ENCODE results near the gene CACNA2D2.

The CACNA2D2 gene

DNA sequence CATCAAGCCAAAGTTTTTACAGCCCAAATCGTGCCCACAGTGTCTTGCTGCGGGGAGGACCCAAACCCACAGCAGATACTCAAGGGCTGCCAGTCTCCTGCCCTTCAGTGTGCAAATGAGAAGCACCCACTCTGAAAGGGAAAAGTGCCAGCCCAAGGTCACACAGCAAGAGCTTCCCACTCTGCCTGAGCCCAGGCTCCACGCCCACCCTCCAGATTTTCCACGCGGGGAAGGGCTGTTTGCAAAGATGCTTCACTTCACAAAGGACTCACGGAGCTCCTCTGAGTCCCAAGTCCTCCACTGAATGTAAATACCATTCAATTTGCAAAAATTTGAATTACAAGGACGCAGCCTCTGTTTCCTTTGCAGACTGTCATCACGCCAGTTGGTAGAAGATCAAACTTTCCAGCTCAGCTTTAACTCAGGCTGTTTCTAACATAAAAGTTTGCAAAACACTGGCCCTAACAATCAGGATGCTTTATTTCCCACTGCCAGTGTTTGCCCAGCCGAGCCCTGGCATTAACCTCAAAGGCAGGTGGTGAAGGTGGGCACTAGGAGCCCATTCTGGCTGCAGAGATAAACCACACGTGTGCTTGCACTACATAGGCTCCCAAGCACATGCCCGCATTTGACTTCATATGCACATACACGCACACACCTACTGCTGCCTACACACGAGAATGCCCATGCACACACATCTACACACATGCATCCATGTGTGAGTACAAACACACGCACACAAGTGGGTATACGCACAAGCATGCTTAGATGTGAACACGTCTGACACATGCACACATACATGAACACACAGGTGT lies 7.6 kb downstream of the CACNA2D2 start:
- peaks cover 12% of the 10 kb centered on the region for H3K4me1 Mint-ChIP-seq (ENCODE audit: low read depth)
- H3K4me3 Mint-ChIP-seq = no peak overlapping the region
- no peak overlapping the region for H3K27ac Mint-ChIP-seq
- H3K9me3 Mint-ChIP-seq = no peaks in the 10 kb centered on the region
- no peaks in the 10 kb centered on the region for H3K36me3 Mint-ChIP-seq (ENCODE audit: low read depth)
- DNase-seq (ENCODE audit: low spot score) = no peak
- peaks cover 12% of the 10 kb centered on the region for H3K27me3 Mint-ChIP-seq (ENCODE audit: low read depth)

GRCh38 chr3:50494126-50494525 lies 9.3 kb downstream of the CACNA2D2 start:
- no peak overlapping the region for H3K4me3 Mint-ChIP-seq
- no peaks in the 10 kb centered on the region for H3K27me3 Mint-ChIP-seq (ENCODE audit: low read depth)
- no peak overlapping the region for H3K27ac Mint-ChIP-seq
- peak; percentile 8 for DNase-seq (ENCODE audit: low spot score)
- H3K9me3 Mint-ChIP-seq = no peaks in the 10 kb centered on the region
- H3K36me3 Mint-ChIP-seq (ENCODE audit: low read depth) = no peaks in the 10 kb centered on the region
- H3K4me1 Mint-ChIP-seq (ENCODE audit: low read depth) = peaks cover 14% of the 10 kb centered on the region

DNA sequence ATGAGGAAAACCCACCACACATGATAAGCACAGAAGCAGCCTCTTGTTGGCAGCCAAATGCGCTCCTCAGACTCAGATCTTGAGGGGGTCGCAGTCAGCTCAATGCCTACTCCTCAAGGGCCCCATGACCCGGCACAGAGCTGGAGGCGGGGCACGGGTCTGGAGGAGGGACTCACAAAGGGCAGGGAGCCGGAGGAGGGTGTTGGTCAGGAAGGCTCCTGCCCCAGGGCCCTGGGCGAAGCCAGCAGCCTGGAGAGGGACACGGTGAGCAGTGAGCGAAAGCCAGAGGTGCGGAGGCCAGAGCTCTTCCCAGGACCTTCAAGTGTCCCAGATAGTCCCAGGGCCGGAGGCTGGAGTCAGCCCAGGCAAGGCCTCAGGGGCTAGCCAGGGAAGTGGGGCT lies 9.8 kb downstream of the CACNA2D2 start:
- no peak for DNase-seq (ENCODE audit: low spot score)
- peaks cover 14% of the 10 kb centered on the region for H3K4me1 Mint-ChIP-seq (ENCODE audit: low read depth)
- no peak overlapping the region for H3K4me3 Mint-ChIP-seq
- H3K36me3 Mint-ChIP-seq (ENCODE audit: low read depth) = no peaks in the 10 kb centered on the region
- no peaks in the 10 kb centered on the region for H3K27me3 Mint-ChIP-seq (ENCODE audit: low read depth)
- H3K27ac Mint-ChIP-seq = no peak overlapping the region
- H3K9me3 Mint-ChIP-seq = no peaks in the 10 kb centered on the region

GRCh38 chr3:50493086-50493485 lies 10.3 kb downstream of the CACNA2D2 start:
- Mint-ChIP-seq H3K4me1 (ENCODE audit: low read depth) (peaks cover 14% of the 10 kb centered on the region), H3K27ac (no peak overlapping the region), H3K36me3 (ENCODE audit: low read depth) (no peaks in the 10 kb centered on the region), H3K27me3 (ENCODE audit: low read depth) (no peaks in the 10 kb centered on the region), H3K9me3 (no peaks in the 10 kb centered on the region), H3K4me3 (no peak overlapping the region)
- no peak for DNase-seq (ENCODE audit: low spot score)

- Mint-ChIP-seq H3K9me3 (no peaks in the 10 kb centered on the region), H3K36me3 (ENCODE audit: low read depth) (no peaks in the 10 kb centered on the region), H3K4me1 (ENCODE audit: low read depth) (peaks cover 14% of the 10 kb centered on the region), H3K27me3 (ENCODE audit: low read depth) (no peaks in the 10 kb centered on the region), H3K27ac (no peak overlapping the region), H3K4me3 (no peak overlapping the region)
- peak; percentile 10 for DNase-seq (ENCODE audit: low spot score)
Observed at GRCh38 chr3:50491023-50491422, 12.4 kb downstream of the CACNA2D2 start.

- Mint-ChIP-seq H3K36me3 (ENCODE audit: low read depth) (no peaks in the 10 kb centered on the region), H3K4me3 (no peak overlapping the region), H3K4me1 (ENCODE audit: low read depth) (peaks cover 14% of the 10 kb centered on the region), H3K27ac (no peak overlapping the region), H3K9me3 (no peaks in the 10 kb centered on the region), H3K27me3 (ENCODE audit: low read depth) (no peaks in the 10 kb centered on the region)
- DNase-seq (ENCODE audit: low spot score) = no peak
Observed at GRCh38 chr3:50490424-50490823, 13.0 kb downstream of the CACNA2D2 start.

- no peaks in the 10 kb centered on the region for H3K27me3 Mint-ChIP-seq (ENCODE audit: low read depth)
- H3K4me3 Mint-ChIP-seq = no peak overlapping the region
- no peaks in the 10 kb centered on the region for H3K9me3 Mint-ChIP-seq
- no peaks in the 10 kb centered on the region for H3K36me3 Mint-ChIP-seq (ENCODE audit: low read depth)
- no peak overlapping the region for H3K27ac Mint-ChIP-seq
- H3K4me1 Mint-ChIP-seq (ENCODE audit: low read depth) = peaks cover 8% of the 10 kb centered on the region
- no peak for DNase-seq (ENCODE audit: low spot score)
Observed at GRCh38 chr3:50487181-50487580, 16.3 kb downstream of the CACNA2D2 start.

DNA sequence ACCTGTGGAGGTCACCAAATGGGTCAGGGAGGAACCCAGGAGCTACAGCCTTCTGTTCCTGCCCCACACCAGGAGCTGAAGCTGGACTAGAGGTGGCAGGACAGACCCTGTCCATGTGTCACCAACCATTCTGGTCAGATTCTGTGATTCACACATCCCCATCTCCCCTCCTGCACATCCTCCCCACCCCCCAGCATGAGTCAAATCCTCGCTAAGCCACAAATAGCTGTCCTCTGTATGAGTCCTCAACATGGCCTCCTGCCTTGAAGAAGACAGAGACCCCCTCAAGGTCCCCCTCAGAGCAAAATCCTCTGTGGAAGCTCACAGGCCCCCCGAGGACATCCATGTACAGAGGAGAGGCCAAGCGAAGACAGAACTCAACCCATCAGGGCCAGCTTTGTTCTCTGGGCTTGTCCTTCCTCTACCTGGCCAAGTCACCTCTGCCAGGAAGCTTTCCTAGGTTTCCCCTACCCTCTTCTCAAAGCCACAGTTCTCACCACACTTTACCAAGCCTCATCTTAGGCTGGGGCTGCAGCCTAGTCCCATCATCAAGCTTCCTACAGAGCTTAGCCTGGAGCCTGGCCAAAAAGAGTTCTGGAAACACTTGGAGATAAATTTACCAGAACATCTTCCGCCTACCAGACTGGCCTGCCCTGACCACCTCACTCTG lies 17.1 kb downstream of the CACNA2D2 start:
- DNase-seq (ENCODE audit: low spot score) = no peak
- H3K4me3 Mint-ChIP-seq = no peak overlapping the region
- H3K4me1 Mint-ChIP-seq (ENCODE audit: low read depth) = peaks cover 7% of the 10 kb centered on the region
- H3K27me3 Mint-ChIP-seq (ENCODE audit: low read depth) = no peaks in the 10 kb centered on the region
- H3K27ac Mint-ChIP-seq = no peak overlapping the region
- H3K9me3 Mint-ChIP-seq = no peaks in the 10 kb centered on the region
- no peaks in the 10 kb centered on the region for H3K36me3 Mint-ChIP-seq (ENCODE audit: low read depth)

GRCh38 chr3:50484722-50485121 lies 18.7 kb downstream of the CACNA2D2 start:
- no peak for DNase-seq (ENCODE audit: low spot score)
- Mint-ChIP-seq H3K9me3 (no peaks in the 10 kb centered on the region), H3K4me1 (ENCODE audit: low read depth) (peaks cover 2% of the 10 kb centered on the region), H3K4me3 (no peak overlapping the region), H3K27ac (no peak overlapping the region), H3K27me3 (ENCODE audit: low read depth) (no peaks in the 10 kb centered on the region), H3K36me3 (ENCODE audit: low read depth) (no peaks in the 10 kb centered on the region)

DNA sequence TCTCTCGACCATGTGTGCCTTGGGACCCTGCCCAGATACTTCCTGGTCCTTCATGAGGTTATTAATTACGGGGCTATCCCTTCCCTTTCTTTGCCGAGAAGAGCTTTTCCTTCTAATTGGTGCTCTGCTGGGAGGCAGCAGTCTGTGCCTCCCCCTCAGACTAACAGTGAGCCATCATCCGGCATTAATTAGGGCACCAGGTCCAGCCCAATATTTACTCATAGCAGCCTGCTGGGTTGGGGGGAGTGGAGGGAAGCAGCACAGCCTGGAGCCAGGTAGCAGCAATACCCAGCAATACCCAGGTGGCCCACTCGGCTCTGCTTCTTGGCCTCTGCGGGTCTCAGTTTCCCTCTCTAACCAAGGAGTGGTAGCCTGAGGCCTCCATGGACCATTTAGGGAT lies 20.1 kb downstream of the CACNA2D2 start:
- no peaks in the 10 kb centered on the region for H3K9me3 Mint-ChIP-seq
- DNase-seq (ENCODE audit: low spot score) = no peak
- no peaks in the 10 kb centered on the region for H3K27me3 Mint-ChIP-seq (ENCODE audit: low read depth)
- no peak overlapping the region for H3K4me3 Mint-ChIP-seq
- no peaks in the 10 kb centered on the region for H3K36me3 Mint-ChIP-seq (ENCODE audit: low read depth)
- peaks cover 2% of the 10 kb centered on the region for H3K4me1 Mint-ChIP-seq (ENCODE audit: low read depth)
- H3K27ac Mint-ChIP-seq = no peak overlapping the region

- Mint-ChIP-seq H3K27ac (no peak overlapping the region), H3K27me3 (ENCODE audit: low read depth) (no peaks in the 10 kb centered on the region), H3K36me3 (ENCODE audit: low read depth) (no peaks in the 10 kb centered on the region), H3K9me3 (no peaks in the 10 kb centered on the region), H3K4me1 (ENCODE audit: low read depth) (peaks cover 2% of the 10 kb centered on the region), H3K4me3 (no peak overlapping the region)
- DNase-seq (ENCODE audit: low spot score) = no peak
Observed at GRCh38 chr3:50481992-50482391, 21.4 kb downstream of the CACNA2D2 start.

DNA sequence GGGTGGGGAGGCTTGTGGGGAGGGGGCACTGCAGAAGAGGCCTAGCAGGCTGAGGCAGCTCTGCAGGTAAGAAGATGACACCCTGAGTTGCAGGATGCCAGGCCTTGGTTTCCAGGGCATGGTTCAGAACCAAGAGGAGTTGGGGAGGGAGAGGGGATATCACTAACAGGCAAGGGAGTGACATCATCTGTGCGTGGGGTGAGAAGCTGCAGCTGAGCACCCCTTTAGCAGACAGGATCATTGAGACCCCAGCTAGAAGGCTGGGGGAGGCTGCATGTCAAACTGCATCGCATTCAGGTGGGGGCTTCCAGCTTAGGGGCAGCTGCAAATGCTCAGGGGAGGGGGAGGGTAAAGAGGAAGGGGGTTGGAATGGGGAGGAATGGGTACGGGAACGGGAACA lies 23.0 kb downstream of the CACNA2D2 start:
- H3K9me3 Mint-ChIP-seq = no peaks in the 10 kb centered on the region
- no peak overlapping the region for H3K27ac Mint-ChIP-seq
- H3K4me3 Mint-ChIP-seq = no peak overlapping the region
- H3K4me1 Mint-ChIP-seq (ENCODE audit: low read depth) = peaks cover 2% of the 10 kb centered on the region
- H3K27me3 Mint-ChIP-seq (ENCODE audit: low read depth) = no peaks in the 10 kb centered on the region
- no peaks in the 10 kb centered on the region for H3K36me3 Mint-ChIP-seq (ENCODE audit: low read depth)
- DNase-seq (ENCODE audit: low spot score) = no peak

DNA sequence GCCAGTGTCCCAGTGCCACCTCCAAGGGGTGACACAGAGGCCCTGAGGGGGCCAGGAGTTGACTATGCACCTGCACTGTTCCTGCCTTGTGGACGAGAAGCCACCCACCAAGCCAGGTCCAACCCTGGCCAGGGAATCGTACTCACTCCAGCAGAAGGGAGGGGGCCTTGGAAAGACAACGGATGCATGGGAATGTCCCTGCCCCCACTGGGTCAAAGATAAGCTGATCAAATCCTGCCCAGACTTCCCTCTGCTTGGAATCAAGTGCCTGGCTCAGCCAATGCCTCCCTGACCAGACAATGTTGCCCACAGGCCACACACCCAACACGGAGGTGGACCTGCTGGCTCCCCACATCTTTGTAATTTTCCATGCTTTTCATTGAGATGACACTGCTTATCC lies 23.9 kb downstream of the CACNA2D2 start:
- Mint-ChIP-seq H3K4me3 (no peak overlapping the region), H3K27ac (no peak overlapping the region), H3K9me3 (no peaks in the 10 kb centered on the region), H3K36me3 (ENCODE audit: low read depth) (no peaks in the 10 kb centered on the region), H3K4me1 (ENCODE audit: low read depth) (peaks cover 2% of the 10 kb centered on the region), H3K27me3 (ENCODE audit: low read depth) (no peaks in the 10 kb centered on the region)
- DNase-seq (ENCODE audit: low spot score) = no peak

DNA sequence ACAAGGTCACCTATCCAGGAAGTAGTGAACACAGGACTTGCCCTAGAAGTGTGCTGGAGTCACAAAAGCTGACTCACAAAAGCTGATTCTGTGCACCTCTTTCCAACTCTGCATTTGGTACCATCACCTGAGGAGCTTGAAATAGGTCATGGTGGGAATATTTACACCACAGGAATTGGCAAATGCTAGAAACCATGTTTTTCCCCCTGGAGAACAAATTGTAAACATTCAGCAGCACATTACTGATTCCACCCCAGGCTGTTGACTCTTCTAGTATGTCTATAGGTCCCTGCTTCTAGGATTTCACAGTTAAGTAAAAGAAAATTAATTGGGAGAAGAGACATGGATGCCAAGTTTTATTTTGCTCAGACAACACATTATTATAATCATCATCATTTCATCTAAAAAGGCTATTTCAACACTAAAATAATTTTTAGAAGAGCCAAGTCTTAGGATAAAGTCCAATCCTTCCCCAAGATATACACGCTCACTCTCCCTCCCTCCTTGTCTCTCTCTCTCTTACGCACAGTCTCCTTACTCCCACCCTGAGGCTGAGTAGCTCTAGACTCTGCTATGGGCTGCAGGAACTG lies 24.7 kb downstream of the CACNA2D2 start:
- Mint-ChIP-seq H3K27me3 (ENCODE audit: low read depth) (no peaks in the 10 kb centered on the region), H3K4me3 (no peak overlapping the region), H3K36me3 (ENCODE audit: low read depth) (no peaks in the 10 kb centered on the region), H3K4me1 (ENCODE audit: low read depth) (peaks cover 2% of the 10 kb centered on the region), H3K27ac (no peak overlapping the region), H3K9me3 (no peaks in the 10 kb centered on the region)
- no peak for DNase-seq (ENCODE audit: low spot score)
